SK-N-DZ (cell line): ENCODE measurements around the gene DOCK4.

Source experiments
- DNase-seq: peaks from one replicate; pipeline ENCODE4 v3.0.0-alpha.2; 2015; ENCODE audit warnings: low spot score

Gene DOCK4

GRCh38 chr7:112113913-112114575, 92.2 kb downstream of the DOCK4 start:
- DNase-seq = no peak

- DNase-seq = no peak
Measured at GRCh38 chr7:112112822-112113255, 93.4 kb downstream of the DOCK4 start.

GRCh38 chr7:112110651-112111050, 95.5 kb downstream of the DOCK4 start:
- no peak for DNase-seq

- no peak for DNase-seq
Measured at GRCh38 chr7:112110175-112110574, 96.0 kb downstream of the DOCK4 start.

- no peak for DNase-seq
Measured at GRCh38 chr7:112108981-112109380, 97.2 kb downstream of the DOCK4 start.

GRCh38 chr7:112105584-112106530, 100.3 kb downstream of the DOCK4 start:
- no peak for DNase-seq

- no peak for DNase-seq
Measured at GRCh38 chr7:112104120-112104519, 102.1 kb downstream of the DOCK4 start.

GRCh38 chr7:112103246-112103645, 103.0 kb downstream of the DOCK4 start:
- no peak for DNase-seq

- DNase-seq = no peak
Measured at GRCh38 chr7:112101201-112101846, 104.9 kb downstream of the DOCK4 start.

- no peak for DNase-seq
Measured at GRCh38 chr7:112097524-112097923, 108.7 kb downstream of the DOCK4 start.

GRCh38 chr7:112093409-112093808, 112.8 kb downstream of the DOCK4 start:
- no peak for DNase-seq

- DNase-seq = no peak
Measured at GRCh38 chr7:112092709-112093395, 113.3 kb downstream of the DOCK4 start.

- DNase-seq = no peak
Measured at GRCh38 chr7:112092306-112092705, 113.9 kb downstream of the DOCK4 start.

GRCh38 chr7:112091768-112092167, 114.4 kb downstream of the DOCK4 start:
- no peak for DNase-seq

- no peak for DNase-seq
Measured at GRCh38 chr7:112089551-112089950, 116.6 kb downstream of the DOCK4 start.

GRCh38 chr7:112088484-112089016, 117.6 kb downstream of the DOCK4 start:
- DNase-seq = no peak

GRCh38 chr7:112086496-112087254, 119.5 kb downstream of the DOCK4 start:
- DNase-seq = no peak

- DNase-seq = no peak
Measured at GRCh38 chr7:112084520-112084971, 121.7 kb downstream of the DOCK4 start.

GRCh38 chr7:112083776-112084355, 122.3 kb downstream of the DOCK4 start:
- no peak for DNase-seq

- DNase-seq = no peak
Measured at GRCh38 chr7:112082306-112082705, 123.9 kb downstream of the DOCK4 start.
